ENCODE measurements around the gene DEDD2.

Gene DEDD2

GRCh38 chr19:42224940-42225717, 7.7 kb upstream of the DEDD2 start:
- no peak overlapping the region for H3K4me3 ChIP-seq (ENCODE audit: low read depth, low read length)
- no peak for DNase-seq (ENCODE audit: low read depth)
- TF ChIP-seq CTCF (conservative IDR thresholded peaks at IDR 0.05; ENCODE audit: low read depth, low read length): no peak

- H3K4me3 ChIP-seq (ENCODE audit: low read depth, low read length): peak overlapping the region; percentile 97
- no peak for TF ChIP-seq CTCF (conservative IDR thresholded peaks at IDR 0.05; ENCODE audit: low read depth, low read length)
- DNase-seq (ENCODE audit: low read depth): no peak
Measured at GRCh38 chr19:42220751-42221097, 3.2 kb upstream of the DEDD2 start.

- DNase-seq (ENCODE audit: low read depth): peak; percentile 98
- peak within 1 kb of the TSS; percentile 97 for H3K4me3 ChIP-seq (ENCODE audit: low read depth, low read length)
Measured at GRCh38 chr19:42219812-42220750, 2.6 kb upstream of the DEDD2 start, which contains the start of gene ZNF526. Gene ZNF526 (plus strand): TSS chr19:42220312. CDS start chr19:42224404, 4,092 bp downstream.

GRCh38 chr19:42216653-42217519, 591 bp downstream of the DEDD2 start:
- H3K4me3 ChIP-seq (ENCODE audit: low read depth, low read length): peak overlapping the region; percentile 95
- no peak for TF ChIP-seq CTCF (conservative IDR thresholded peaks at IDR 0.05; ENCODE audit: low read depth, low read length)
- peak; percentile 52 for DNase-seq (ENCODE audit: low read depth)

More at GRCh38 chr19:42219812-42220750, 2.6 kb upstream of the DEDD2 start, which contains the start of gene ZNF526:
- TF ChIP-seq CTCF (conservative IDR thresholded peaks at IDR 0.05; ENCODE audit: low read depth, low read length): no peak

- no peak overlapping the region for H3K4me3 ChIP-seq (ENCODE audit: low read depth, low read length)
- TF ChIP-seq CTCF (conservative IDR thresholded peaks at IDR 0.05; ENCODE audit: low read depth, low read length): no peak
- no peak for DNase-seq (ENCODE audit: low read depth)
Measured at GRCh38 chr19:42214810-42215485, 2.5 kb downstream of the DEDD2 start.

- no peak overlapping the region for H3K4me3 ChIP-seq (ENCODE audit: low read depth, low read length)
- no peak for TF ChIP-seq CTCF (conservative IDR thresholded peaks at IDR 0.05; ENCODE audit: low read depth, low read length)
- no peak for DNase-seq (ENCODE audit: low read depth)
Measured at GRCh38 chr19:42212886-42213285, 4.6 kb downstream of the DEDD2 start.

Data from choroid plexus epithelial cell (primary cell).